GM19468 (cell line): Measurements from ENCODE around the gene PLEKHG4.

Source experiments
- ATAC-seq: cut with Tn5 transposase; IDR thresholded peaks from one replicate; pipeline ENCODE4 v1.9.1; 2021; ENCODE audit warnings: mild to moderate bottlenecking, moderate library complexity, moderate number of reproducible peaks; ENCODE audit not compliant: unreplicated experiment; ENCODE audit errors: extremely low read depth

PLEKHG4 gene

GRCh38 chr16:67326472-67327309, 47.4 kb downstream of the PLEKHG4 start, which contains the start of the genes KCTD19 and LRRC36:
TSS of gene KCTD19 (minus strand) at chr16:67326741. CDS start at chr16:67326707, 34 bp downstream.
TSS of gene LRRC36 (plus strand) at chr16:67326815. CDS start at chr16:67326863, 48 bp downstream.
- ATAC-seq = no peak

- no peak for ATAC-seq
These were observed 48.4 kb downstream of the PLEKHG4 start for GRCh38 chr16:67327743-67328142.

- ATAC-seq = no peak
These were observed 50.6 kb downstream of the PLEKHG4 start for GRCh38 chr16:67329901-67330300.

GRCh38 chr16:67333315-67333714, 54.0 kb downstream of the PLEKHG4 start:
- ATAC-seq = no peak

- no peak for ATAC-seq
These were observed 56.8 kb downstream of the PLEKHG4 start for GRCh38 chr16:67336116-67336515.

DNA sequence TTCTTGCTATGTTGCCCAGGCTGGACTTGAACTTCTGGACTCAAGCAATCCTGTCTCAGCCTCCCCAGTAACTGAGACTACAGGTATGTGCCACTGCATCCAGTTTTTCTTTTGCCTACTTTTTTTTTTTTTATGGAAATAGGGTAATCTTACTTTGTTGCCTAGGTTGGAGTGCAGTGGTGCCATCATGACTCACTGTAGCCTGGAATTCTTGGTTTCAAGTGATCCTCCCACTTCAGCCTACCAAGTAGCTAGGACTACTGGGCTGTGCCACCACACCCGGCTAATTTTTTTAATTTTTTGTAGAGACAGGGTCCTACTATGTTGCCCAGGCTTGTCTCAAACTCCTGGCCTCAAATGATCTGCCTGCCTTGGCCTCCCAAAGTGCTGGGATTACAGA, 57.3 kb downstream of the PLEKHG4 start:
- no peak for ATAC-seq
